ENCODE data around the gene FZD2. TPM values are rescaled to one million over a fixed set of nuclear protein-coding genes. Genes with fewer than 3 reads are reported as not detected.

The FZD2 gene
- total and polyA plus RNA-seq, 4 donors: 0.37 to 0.61 (median 0.42) TPM; not detected in 1

DNA sequence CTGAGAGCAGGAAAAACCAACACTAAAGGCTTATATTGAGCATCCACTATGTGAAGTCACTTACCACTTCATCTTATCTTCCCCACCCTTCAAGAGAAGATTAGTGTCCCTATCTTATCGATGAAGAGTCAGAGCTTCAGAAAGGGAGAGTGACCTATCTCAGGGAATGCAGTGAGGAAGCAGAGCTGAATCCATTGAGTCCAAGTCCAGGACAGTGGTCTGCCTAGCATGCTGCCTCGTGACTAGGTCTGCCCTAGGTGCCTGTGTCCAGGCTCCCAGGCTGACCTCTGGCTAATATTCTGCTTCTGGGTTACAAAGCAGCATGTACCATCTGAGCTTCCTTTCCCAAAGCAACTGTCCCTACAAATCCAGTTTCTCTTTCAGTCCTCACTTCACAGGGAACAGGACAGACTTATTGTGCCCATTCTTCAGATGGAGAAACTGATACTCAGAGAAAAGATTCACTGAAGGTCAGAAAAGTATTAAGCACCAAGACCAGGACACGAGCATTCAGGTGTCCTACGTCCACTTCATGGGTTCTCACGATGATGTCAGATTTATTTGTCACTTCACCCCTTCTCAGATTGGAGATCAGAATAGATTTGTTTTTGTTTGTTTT, 13.3 kb upstream of the FZD2 start:
- Histone ChIP-seq H3K4me1 (ENCODE audit: control insufficient read depth in 4 of 4, insufficient read depth in 4 of 4, low read length in 3 of 4) (no peaks in the 10 kb centered on the region), H3K27ac (ENCODE audit: low read depth in 1 of 2, low read length in 2 of 2) (no peak overlapping the region), H3K4me3 (ENCODE audit: low read depth in 1 of 3, low read length in 3 of 3) (no peak overlapping the region), H3K27me3 (ENCODE audit: control insufficient read depth in 4 of 4, insufficient read depth in 4 of 4, low read length in 3 of 4) (peaks cover 0 to 9% (median 4%) of the 10 kb centered on the region in 4 donors), H3K36me3 (ENCODE audit: control insufficient read depth in 4 of 4, insufficient read depth in 3 of 4, low read depth in 1 of 4, low read length in 3 of 4) (no peaks in the 10 kb centered on the region), H3K9ac (ENCODE audit: low read depth in 1 of 2, low read length in 2 of 2) (no peak overlapping the region), H3K9me3 (ENCODE audit: control insufficient read depth in 4 of 4, low read length in 3 of 4) (peaks cover 0 to 3% (median under 1%) of the 10 kb centered on the region in 4 donors)
- TF ChIP-seq FOXA1 (IDR thresholded peaks at IDR 0.05) (no peak), CTCF (IDR thresholded peaks at IDR 0.05; ENCODE audit: low read depth, low read length, missing input control) (no peak), HNF4G (IDR thresholded peaks at IDR 0.05) (no peak), REST (IDR thresholded peaks at IDR 0.05) (no peak), JUND (IDR thresholded peaks at IDR 0.05) (no peak), NR2F2 (IDR thresholded peaks at IDR 0.05) (no peak), TAF1 (conservative IDR thresholded peaks at IDR 0.05) (no peak), ZBTB33 (IDR thresholded peaks at IDR 0.05) (no peak), SP1 (IDR thresholded peaks at IDR 0.05) (no peak), ATF3 (IDR thresholded peaks at IDR 0.05) (no peak), YY1 (IDR thresholded peaks at IDR 0.05) (no peak)
- DNase-seq (ENCODE audit: low spot score): no peak
- WGBS: 52% methylated on average over 5 of the region's 5 CpGs

GRCh38 chr17:44546671-44547606, 10.3 kb upstream of the FZD2 start:
- Histone ChIP-seq H3K27me3 (ENCODE audit: control insufficient read depth in 4 of 4, insufficient read depth in 4 of 4, low read length in 3 of 4) (peaks cover 0 to 9% (median under 1%) of the 10 kb centered on the region in 4 donors), H3K9ac (ENCODE audit: low read depth in 1 of 2, low read length in 2 of 2) (no peak overlapping the region), H3K4me1 (ENCODE audit: control insufficient read depth in 4 of 4, insufficient read depth in 4 of 4, low read length in 3 of 4) (no peaks in the 10 kb centered on the region), H3K36me3 (ENCODE audit: control insufficient read depth in 4 of 4, insufficient read depth in 3 of 4, low read depth in 1 of 4, low read length in 3 of 4) (no peaks in the 10 kb centered on the region), H3K4me3 (ENCODE audit: low read depth in 1 of 3, low read length in 3 of 3) (no peak overlapping the region), H3K9me3 (ENCODE audit: control insufficient read depth in 4 of 4, low read length in 3 of 4) (peaks cover 0 to 3% (median under 1%) of the 10 kb centered on the region in 4 donors), H3K27ac (ENCODE audit: low read depth in 1 of 2, low read length in 2 of 2) (peak overlapping the region in 1 of 2 donors; percentile 18)
- DNase-seq (ENCODE audit: low spot score): no peak
- WGBS: 48% methylated on average over 4 of the region's 4 CpGs
- TF ChIP-seq RXRA (IDR thresholded peaks at IDR 0.05): no peak
- TF ChIP-seq CTCF (IDR thresholded peaks at IDR 0.05; ENCODE audit: low read depth, low read length, missing input control): no peak
- no peak for TF ChIP-seq REST (IDR thresholded peaks at IDR 0.05)
- no peak for TF ChIP-seq YY1 (IDR thresholded peaks at IDR 0.05)
- no peak for TF ChIP-seq FOXA2 (IDR thresholded peaks at IDR 0.05)
